Head of caudate nucleus (tissue), 42 donors: ENCODE data around the gene NMD3.
A peak's percentile ranks its signal among the peaks of the same experiment; 100 is the strongest.

Experiments
- DNase-seq, 42 donors: peaks; one replicate each; pipeline versions ENCODE4 v3.0.0 to v3.0.0-alpha.2; 2020 to 2021; ENCODE audit warnings: mixed read lengths in 7 of 42
- intact Hi-C: fragments of 100-400 bp; cut with DNase I; formaldehyde crosslinking; loops from one replicate; pipeline ENCODE4 v1.15.0; 2022

Gene NMD3

GRCh38 chr3:161222662-161223061 is 1.6 kb downstream of the NMD3 start:
- no peak for DNase-seq
- intact Hi-C loops: loop anchor here (10.0 kb wide), 1 partner anchor 468 kb away; the partner anchor contains the start of gene PPM1L

- intact Hi-C loops: loop anchor here (10.0 kb wide), 1 partner anchor 470 kb away; the partner anchor contains the start of gene PPM1L
- DNase-seq: no peak
These were observed 3.7 kb downstream of the NMD3 start for GRCh38 chr3:161224786-161225185.

GRCh38 chr3:161230621-161231171 is 9.6 kb downstream of the NMD3 start:
- DNase-seq: peak in 2 of 42 donors; percentile 15 to 42
- intact Hi-C loops: no loop called here

GRCh38 chr3:161231861-161232260 is 10.8 kb downstream of the NMD3 start:
- no peak for DNase-seq
- intact Hi-C loops: no loop called here

GRCh38 chr3:161233557-161233956 is 12.4 kb downstream of the NMD3 start:
- DNase-seq: no peak
- intact Hi-C loops: no loop called here

GRCh38 chr3:161236240-161236639 is 15.1 kb downstream of the NMD3 start:
- intact Hi-C loops: no loop called here
- no peak for DNase-seq

GRCh38 chr3:161239700-161240099 is 18.6 kb downstream of the NMD3 start:
- no peak for DNase-seq
- intact Hi-C loops: no loop called here

- intact Hi-C loops: no loop called here
- no peak for DNase-seq
These were observed 23.4 kb downstream of the NMD3 start for GRCh38 chr3:161244538-161244937.

GRCh38 chr3:161247049-161247448 is 25.9 kb downstream of the NMD3 start:
- intact Hi-C loops: no loop called here
- DNase-seq: no peak

- DNase-seq: no peak
- intact Hi-C loops: no loop called here
These were observed 29.0 kb downstream of the NMD3 start for GRCh38 chr3:161250116-161250515.

GRCh38 chr3:161251716-161252115 is 30.6 kb downstream of the NMD3 start:
- intact Hi-C loops: no loop called here
- DNase-seq: no peak

- no peak for DNase-seq
- intact Hi-C loops: no loop called here
These were observed 31.0 kb downstream of the NMD3 start for GRCh38 chr3:161252143-161252542.

- no peak for DNase-seq
- intact Hi-C loops: no loop called here
These were observed 32.6 kb downstream of the NMD3 start for GRCh38 chr3:161253711-161254110.

GRCh38 chr3:161254861-161255260 is 33.8 kb downstream of the NMD3 start:
- no peak for DNase-seq
- intact Hi-C loops: no loop called here

- intact Hi-C loops: no loop called here
- DNase-seq: no peak
These were observed 41.9 kb downstream of the NMD3 start for GRCh38 chr3:161263057-161263456.

GRCh38 chr3:161264852-161265251 is 43.7 kb downstream of the NMD3 start:
- intact Hi-C loops: no loop called here

GRCh38 chr3:161265916-161266571 is 44.9 kb downstream of the NMD3 start:
- intact Hi-C loops: no loop called here
- DNase-seq: no peak

More at GRCh38 chr3:161264852-161265251, 43.7 kb downstream of the NMD3 start:
- no peak for DNase-seq

- intact Hi-C loops: no loop called here
These were observed 45.6 kb downstream of the NMD3 start for GRCh38 chr3:161266731-161267150.

GRCh38 chr3:161267646-161268045 is 46.5 kb downstream of the NMD3 start:
- intact Hi-C loops: no loop called here
- no peak for DNase-seq

More at GRCh38 chr3:161266731-161267150, 45.6 kb downstream of the NMD3 start:
- no peak for DNase-seq

GRCh38 chr3:161268601-161269000 is 47.5 kb downstream of the NMD3 start:
- no peak for DNase-seq

GRCh38 chr3:161270991-161271390 is 49.9 kb downstream of the NMD3 start:
- DNase-seq: no peak
- intact Hi-C loops: loop anchor here (5.0 kb wide), 1 partner anchor 151 kb away; no protein-coding TSS in a partner anchor

More at GRCh38 chr3:161268601-161269000, 47.5 kb downstream of the NMD3 start:
- intact Hi-C loops: no loop called here
